Hippocampal formation (tissue), 2 donors: Measurements from ENCODE around the gene THAP10.
"Not testable (repeated sequence)": the region's sequence is repeated elsewhere in the genome, so short reads cannot be mapped to it uniquely, and the experiment has no call there.

Experiments used
- DNase-seq, 2 donors: peaks; one replicate each; lab custom pipeline; 2025; lab: John Stamatoyannopoulos, UW

The THAP10 gene

GRCh38 chr15:70876683-70877082, 15.6 kb downstream of the THAP10 start:
- DNase-seq, result no peak

GRCh38 chr15:70876011-70876410, 16.2 kb downstream of the THAP10 start:
- DNase-seq, result no peak

- DNase-seq, result peak in 1 of 2 donors; percentile 82
These were observed 17.0 kb downstream of the THAP10 start for GRCh38 chr15:70875001-70875782.

- no peak for DNase-seq
These were observed 18.8 kb downstream of the THAP10 start for GRCh38 chr15:70873232-70874054.

- not testable (repeated sequence) for DNase-seq
These were observed 20.7 kb downstream of the THAP10 start for GRCh38 chr15:70871490-70871889.

- peak in 1 of 2 donors; percentile 38 for DNase-seq
These were observed 22.2 kb downstream of the THAP10 start for GRCh38 chr15:70870051-70870450.

- DNase-seq, result no peak
These were observed 22.9 kb downstream of the THAP10 start for GRCh38 chr15:70869346-70869745.

- DNase-seq, result peak; percentile 45 to 56
These were observed 24.2 kb downstream of the THAP10 start for GRCh38 chr15:70867911-70868467.

GRCh38 chr15:70866982-70867641, 25.1 kb downstream of the THAP10 start:
- DNase-seq, result no peak

- peak; percentile 72 to 96 for DNase-seq
These were observed 28.6 kb downstream of the THAP10 start for GRCh38 chr15:70863450-70864218.

- no peak for DNase-seq
These were observed 32.2 kb downstream of the THAP10 start for GRCh38 chr15:70859998-70860397.

GRCh38 chr15:70859322-70859908, 32.8 kb downstream of the THAP10 start:
- DNase-seq, result no peak

GRCh38 chr15:70858614-70859321, 33.5 kb downstream of the THAP10 start:
- not testable (repeated sequence) for DNase-seq

- DNase-seq, result no peak
These were observed 34.5 kb downstream of the THAP10 start for GRCh38 chr15:70857562-70858285.

GRCh38 chr15:70856884-70857561, 35.2 kb downstream of the THAP10 start:
- peak; percentile 44 to 52 for DNase-seq

- DNase-seq, result no peak
These were observed 35.9 kb downstream of the THAP10 start for GRCh38 chr15:70856177-70856883.

GRCh38 chr15:70855764-70856163, 36.5 kb downstream of the THAP10 start:
- no peak for DNase-seq

- peak in 1 of 2 donors; percentile 58 for DNase-seq
These were observed 37.6 kb downstream of the THAP10 start for GRCh38 chr15:70854666-70854976.
